Measurements from ENCODE around the gene STRBP. TPM values are rescaled to one million over a fixed set of nuclear protein-coding genes. Genes with fewer than 3 reads are reported as not detected.

STRBP gene
- total RNA-seq, 2 donors from 2014 or later, result 10.0 to 12.6 TPM

DNA sequence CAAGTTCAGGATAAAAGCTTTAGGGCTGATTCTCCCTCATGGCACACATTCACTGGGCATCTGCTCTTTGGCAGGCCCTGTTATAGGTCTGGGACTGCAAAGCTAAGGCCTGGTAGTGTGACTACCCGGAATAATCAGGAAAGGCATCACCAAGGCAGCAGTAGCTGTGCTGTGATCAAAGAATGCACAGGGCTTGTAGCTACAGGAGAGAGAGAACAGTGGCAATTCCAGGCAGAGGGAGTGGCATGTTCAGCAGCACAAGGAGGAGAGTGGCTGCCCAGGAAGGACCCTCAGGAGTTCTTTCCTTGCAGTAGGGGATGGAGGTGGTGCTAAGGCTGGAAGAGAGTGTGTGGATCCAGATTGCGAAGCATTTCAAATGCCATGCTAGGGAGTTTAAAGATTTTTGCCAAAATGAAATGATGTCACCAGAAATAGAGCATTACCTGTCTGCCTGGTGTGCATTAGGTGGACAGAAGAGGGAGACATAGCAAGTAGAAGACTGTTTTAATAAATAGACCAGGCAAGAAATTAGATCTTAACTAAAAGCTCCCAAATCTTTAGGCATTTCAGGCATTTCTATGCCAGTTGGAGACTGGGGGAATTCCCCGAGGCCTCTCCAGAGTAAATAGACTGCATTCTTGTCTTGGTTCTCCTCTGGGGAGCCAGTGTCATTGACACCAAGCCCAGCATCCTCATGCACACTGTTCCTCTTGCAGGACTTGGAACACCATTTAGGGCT is 165.8 kb downstream of the STRBP start:
- H3K4me3 ChIP-seq, result no peak overlapping the region
- no peaks in the 10 kb centered on the region for H3K4me1 ChIP-seq
- DNase-seq (ENCODE audit: low spot score), result no peak
- TF ChIP-seq CTCF (IDR thresholded peaks at IDR 0.05), result peak in 1 of 2 donors; percentile 32
- H3K36me3 ChIP-seq, result peaks cover 59% of the 10 kb centered on the region
- H3K27me3 ChIP-seq, result no peaks in the 10 kb centered on the region
- no peak overlapping the region for H3K27ac ChIP-seq
- H3K9me3 ChIP-seq, result no peaks in the 10 kb centered on the region

DNA sequence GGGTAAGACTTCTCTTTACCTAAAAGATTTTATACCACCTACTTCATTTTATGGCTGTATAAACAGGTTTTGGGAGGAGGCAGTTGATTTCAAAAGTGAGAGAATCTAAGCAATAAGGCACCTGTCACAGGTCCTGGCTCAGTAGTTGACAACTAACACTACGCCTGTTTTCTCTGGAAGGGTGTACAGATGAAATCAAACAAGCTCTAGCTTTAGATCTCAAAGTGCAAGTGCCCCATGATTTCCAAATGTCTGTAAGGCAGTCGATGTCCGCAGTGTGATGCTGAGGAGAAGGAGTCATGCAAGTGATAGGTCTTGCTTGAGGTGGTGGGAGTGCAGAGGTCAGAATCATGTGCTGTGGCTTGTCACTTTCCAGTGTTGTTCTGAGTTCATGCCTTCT is 168.8 kb downstream of the STRBP start:
- no peaks in the 10 kb centered on the region for H3K9me3 ChIP-seq
- peaks cover 59% of the 10 kb centered on the region for H3K36me3 ChIP-seq
- H3K27me3 ChIP-seq, result no peaks in the 10 kb centered on the region
- no peak overlapping the region for H3K27ac ChIP-seq
- no peak for DNase-seq (ENCODE audit: low spot score)
- H3K4me1 ChIP-seq, result no peaks in the 10 kb centered on the region
- H3K4me3 ChIP-seq, result no peak overlapping the region
- TF ChIP-seq CTCF (IDR thresholded peaks at IDR 0.05), result no peak

DNA sequence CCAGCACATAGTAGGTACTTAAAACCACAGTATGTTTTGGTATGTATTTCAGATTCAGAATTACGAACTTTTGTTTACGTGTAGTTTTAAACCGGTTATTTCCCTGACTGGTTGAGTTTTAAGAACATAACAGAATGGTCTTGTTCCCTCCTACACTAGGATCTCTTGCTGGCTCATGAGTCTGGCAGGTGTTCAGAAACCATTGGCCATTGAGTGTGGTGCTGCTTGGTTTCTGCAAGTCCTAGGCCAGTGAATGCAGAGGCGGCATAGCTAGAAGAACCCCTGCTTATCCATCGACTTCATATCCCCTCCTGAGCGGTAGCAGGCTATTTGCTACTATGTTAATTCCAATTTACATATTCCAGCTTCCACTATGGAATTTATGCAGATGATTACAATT is 169.3 kb downstream of the STRBP start:
- DNase-seq (ENCODE audit: low spot score), result no peak
- H3K36me3 ChIP-seq, result peaks cover 54% of the 10 kb centered on the region
- TF ChIP-seq CTCF (IDR thresholded peaks at IDR 0.05), result no peak
- no peaks in the 10 kb centered on the region for H3K27me3 ChIP-seq
- H3K4me3 ChIP-seq, result no peak overlapping the region
- no peak overlapping the region for H3K27ac ChIP-seq
- no peaks in the 10 kb centered on the region for H3K4me1 ChIP-seq
- no peaks in the 10 kb centered on the region for H3K9me3 ChIP-seq

DNA sequence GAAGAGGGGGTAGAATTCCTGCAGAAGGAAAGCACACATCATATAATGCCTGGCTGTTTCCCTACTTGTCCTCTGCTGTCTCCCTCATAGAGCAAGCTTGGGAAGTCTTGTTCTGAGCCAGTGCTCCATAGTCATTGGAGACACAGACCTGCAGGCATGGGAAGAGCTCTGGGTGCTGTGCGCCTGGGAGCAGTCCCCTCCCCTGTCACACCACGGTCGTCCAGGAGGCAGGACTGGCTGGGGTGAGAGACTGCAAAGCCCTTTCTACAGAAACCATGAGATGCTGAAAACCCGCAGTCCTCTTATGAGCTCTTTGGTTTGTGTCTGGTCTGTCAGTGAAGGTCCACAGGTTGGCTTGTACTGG is 170.3 kb downstream of the STRBP start:
- no peaks in the 10 kb centered on the region for H3K27me3 ChIP-seq
- TF ChIP-seq CTCF (IDR thresholded peaks at IDR 0.05), result no peak
- H3K9me3 ChIP-seq, result no peaks in the 10 kb centered on the region
- H3K4me3 ChIP-seq, result no peak overlapping the region
- no peaks in the 10 kb centered on the region for H3K4me1 ChIP-seq
- no peak for DNase-seq (ENCODE audit: low spot score)
- H3K27ac ChIP-seq, result no peak overlapping the region
- H3K36me3 ChIP-seq, result peaks cover 55% of the 10 kb centered on the region

GRCh38 chr9:123097430-123098095 is 170.8 kb downstream of the STRBP start:
- Histone ChIP-seq H3K4me3 (no peak overlapping the region), H3K36me3 (peaks cover 60% of the 10 kb centered on the region), H3K4me1 (no peaks in the 10 kb centered on the region), H3K9me3 (no peaks in the 10 kb centered on the region), H3K27me3 (no peaks in the 10 kb centered on the region), H3K27ac (no peak overlapping the region)
- DNase-seq (ENCODE audit: low spot score), result no peak
- TF ChIP-seq CTCF (IDR thresholded peaks at IDR 0.05), result no peak
